ENCODE results near the gene C5orf63. TPM values are rescaled to one million over a fixed set of nuclear protein-coding genes. Genes with fewer than 3 reads are reported as not detected.
"Not testable (repeated sequence)": the region's sequence is repeated elsewhere in the genome, so short reads cannot be mapped to it uniquely, and the experiment has no call there.

The C5orf63 gene
- total RNA-seq, 1 experiment from 2014 or later, result 8.1 TPM

DNA sequence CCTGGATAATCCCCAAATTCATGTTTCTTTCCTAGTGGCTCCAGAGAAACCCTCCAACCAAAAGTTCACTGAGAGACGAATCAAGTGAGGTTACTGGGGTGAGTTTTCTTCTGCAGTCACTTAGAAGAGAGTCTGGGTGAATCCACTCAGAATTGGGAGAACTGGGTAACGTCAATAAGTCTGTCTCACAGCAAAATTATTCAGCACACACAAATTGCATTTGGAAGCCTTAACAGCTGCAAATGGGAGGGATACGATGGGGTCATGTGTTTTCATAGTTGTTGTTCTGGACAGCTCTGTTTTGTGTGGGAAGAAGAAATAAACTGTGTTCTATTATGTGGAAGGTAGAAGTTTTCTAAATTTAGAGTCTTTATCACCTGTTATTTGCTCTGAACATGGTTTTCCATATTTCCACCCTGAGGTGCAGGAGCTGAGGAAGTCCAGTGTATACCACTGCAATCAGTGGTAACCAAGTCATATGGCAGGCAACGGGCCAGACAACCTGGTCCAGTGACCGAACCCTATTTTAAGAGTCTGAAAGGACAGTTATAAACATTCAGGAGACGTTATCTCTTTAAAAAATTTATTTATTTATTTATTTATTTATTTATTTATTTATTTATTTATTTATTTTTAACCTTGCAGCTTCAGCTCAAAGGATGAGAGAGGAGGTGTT lies 64.9 kb downstream of the C5orf63 start:
- no peak for DNase-seq (ENCODE audit: low spot score)

DNA sequence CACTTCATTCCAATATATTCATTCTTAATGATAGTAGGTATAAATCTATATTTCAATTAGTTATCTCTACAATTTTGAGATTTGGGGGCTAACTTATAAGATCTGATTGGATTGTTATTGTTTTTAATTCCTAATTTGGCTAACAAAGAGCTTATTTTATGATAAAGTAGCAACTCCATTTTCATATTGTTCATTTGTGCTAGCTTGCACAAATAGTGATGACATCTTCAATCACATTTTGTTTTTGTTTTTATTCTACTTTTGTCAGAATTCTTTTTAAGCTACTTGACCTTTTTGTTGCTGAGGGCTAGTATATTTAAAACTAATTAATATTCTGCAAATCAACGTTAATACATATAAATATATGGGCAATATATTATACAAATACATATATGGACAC lies 65.8 kb downstream of the C5orf63 start:
- DNase-seq (ENCODE audit: low spot score), result no peak

DNA sequence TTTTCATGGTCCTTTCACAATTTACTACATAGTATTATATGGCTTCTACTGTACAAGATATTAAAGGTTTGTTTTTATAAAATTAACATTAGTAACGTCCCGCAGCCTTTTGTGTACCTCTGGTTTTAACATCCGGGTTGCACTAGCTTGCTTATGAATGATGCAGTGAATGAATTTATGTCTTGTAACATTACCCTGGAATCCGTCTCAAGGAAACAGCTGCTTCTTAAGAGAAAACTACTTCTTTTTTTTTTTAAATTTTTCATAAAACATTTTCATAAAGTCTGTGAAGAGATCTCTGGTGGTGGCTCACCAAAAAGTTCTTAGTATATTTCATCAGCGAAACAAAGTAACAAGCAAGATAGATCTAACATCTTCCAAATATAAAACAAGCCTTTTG lies 66.6 kb downstream of the C5orf63 start:
- no peak for DNase-seq (ENCODE audit: low spot score)

DNA sequence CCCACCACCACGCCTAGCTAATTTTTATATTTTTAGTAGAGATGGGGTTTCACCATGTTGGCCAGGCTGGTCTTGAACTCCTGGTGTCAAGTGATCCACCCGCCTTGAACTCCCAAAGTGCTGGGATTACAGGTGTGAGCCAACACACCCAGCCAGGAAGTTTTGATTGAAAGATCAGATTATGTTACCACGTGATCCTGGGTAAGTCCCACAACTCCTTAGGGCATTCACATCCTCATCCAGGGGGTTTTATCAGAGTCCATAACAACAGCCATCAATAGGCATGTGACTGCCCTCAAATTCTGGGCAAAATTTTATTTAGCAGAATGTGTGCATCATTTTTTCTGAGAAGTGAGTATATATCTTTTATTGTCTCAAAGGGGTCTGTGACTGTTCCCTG lies 68.0 kb downstream of the C5orf63 start:
- not testable (repeated sequence) for DNase-seq (ENCODE audit: low spot score)

DNA sequence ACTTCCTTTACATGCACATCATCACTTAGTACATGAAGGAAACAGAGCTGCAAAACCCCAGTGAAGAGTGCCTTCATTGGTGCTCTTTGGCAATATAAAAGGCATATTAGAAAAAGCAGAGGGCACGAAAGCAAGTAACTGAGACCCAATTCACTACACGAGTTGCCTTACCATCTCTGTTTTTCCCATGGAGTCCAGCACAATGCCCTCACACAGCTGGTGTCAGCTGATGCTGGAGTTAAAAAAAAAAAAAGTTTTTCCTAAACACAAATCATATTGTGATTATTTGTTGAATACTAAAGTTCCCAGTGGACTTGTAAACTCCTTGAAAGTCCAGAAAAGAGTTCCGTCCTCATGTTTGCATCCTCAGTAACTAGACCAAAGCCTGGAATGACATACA lies 68.6 kb downstream of the C5orf63 start:
- DNase-seq (ENCODE audit: low spot score), result no peak

DNA sequence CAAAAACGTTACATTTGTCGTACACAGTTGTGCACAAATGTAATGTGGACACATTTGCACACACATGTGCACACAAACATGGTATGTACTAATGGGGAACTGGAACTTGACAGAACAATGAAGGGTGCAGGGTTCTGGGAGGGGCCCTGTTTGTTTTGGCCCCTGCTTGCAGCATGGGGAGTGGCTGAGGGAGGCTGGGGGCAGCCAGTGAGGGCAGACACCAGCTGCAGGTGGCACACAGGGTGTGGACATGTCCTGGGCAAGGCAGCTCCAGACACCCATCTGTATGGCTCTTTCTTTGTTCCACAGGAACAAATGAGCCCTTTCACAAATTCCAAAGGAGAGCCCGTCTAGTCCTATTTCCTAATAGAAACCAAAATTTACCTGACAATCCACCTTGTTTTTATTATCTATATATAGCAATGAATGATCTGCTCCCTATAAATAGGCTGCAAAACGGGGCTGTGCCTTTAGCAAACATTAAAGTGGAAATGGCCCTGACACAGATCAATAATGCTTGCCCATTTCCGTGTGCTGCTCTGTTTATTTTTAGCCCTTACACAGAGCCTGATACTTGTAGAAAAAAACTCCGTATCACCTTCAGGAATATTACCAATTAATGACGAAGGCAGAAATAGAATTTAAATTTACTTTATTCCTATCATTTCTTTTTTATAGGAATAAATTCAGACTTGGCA lies 69.4 kb downstream of the C5orf63 start:
- DNase-seq (ENCODE audit: low spot score), result peak; percentile 81

DNA sequence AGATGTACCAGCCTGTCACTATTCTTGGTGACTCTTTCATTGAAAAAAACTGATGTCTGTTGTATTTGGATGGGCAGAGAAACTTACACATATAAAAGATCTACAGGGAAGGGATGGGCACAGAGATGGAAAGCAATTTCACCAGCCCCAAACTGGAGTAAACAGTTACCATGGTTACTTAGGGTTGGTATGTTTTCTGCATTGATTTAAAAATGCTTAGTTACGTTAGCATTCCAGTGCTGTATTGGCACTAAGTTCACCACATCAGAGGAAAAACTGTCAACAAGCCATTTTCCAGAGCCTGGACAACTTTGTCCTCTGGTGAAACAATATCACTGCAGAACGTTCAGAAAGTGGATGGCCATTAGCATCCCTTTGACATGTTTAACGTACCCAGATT lies 70.9 kb downstream of the C5orf63 start:
- DNase-seq (ENCODE audit: low spot score), result no peak

DNA sequence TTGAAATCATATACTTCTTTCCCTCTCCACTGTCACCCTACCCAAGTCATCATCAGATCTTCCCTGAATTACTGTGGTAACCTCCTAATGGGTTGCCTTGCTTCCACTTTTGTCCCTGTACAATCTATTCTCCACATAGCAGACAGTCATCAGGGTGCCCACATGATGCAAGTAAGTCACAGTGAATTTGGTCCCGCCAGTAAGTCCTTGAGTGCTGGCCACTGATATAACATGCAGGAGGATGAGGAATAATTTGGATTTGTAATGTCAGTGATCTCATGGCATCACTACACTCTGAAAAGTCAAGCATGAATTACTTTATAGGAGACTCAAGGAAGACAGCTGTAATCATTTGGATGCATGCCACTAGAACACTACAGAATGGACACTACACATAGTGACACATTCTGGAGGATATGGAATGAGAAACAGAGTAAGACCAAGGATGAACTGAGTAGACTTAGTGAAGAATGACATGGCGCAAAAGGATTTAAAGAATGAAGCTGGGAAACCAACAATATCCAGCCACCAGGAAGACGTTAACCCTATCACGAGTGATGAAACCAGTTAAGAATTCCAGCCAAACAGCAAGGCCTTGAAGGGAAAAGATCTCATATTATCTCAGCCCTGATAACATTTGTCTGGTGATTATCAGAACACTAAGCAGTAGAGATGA lies 71.5 kb downstream of the C5orf63 start:
- DNase-seq (ENCODE audit: low spot score), result no peak

Other genes with a start within 250 kb of the C5orf63 start
- 18.2 and 32.5 TPM in 2 replicates for gene MARCHF3, start 42.9 kb downstream of the C5orf63 start, total RNA-seq (2014; rRNA removed; shearing (Covaris generic))
- not detected in 2 replicates for gene MEGF10, start 217.3 kb upstream of the C5orf63 start, total RNA-seq (2014; rRNA removed; shearing (Covaris generic))